ENCODE results near the gene ARF3.

ARF3 gene

GRCh38 chr12:48985901-48986300 is 28.6 kb upstream of the ARF3 start:
- no peak overlapping the region for H4K8ac ChIP-seq (ENCODE audit: low read length)
- H3K4me3 ChIP-seq (ENCODE audit: insufficient read depth in 1 of 2, low read depth in 1 of 2, low read length in 2 of 2) = no peak overlapping the region
- H3K14ac ChIP-seq (ENCODE audit: low read length in 2 of 2) = no peak overlapping the region
- H2BK120ac ChIP-seq (ENCODE audit: low read depth, low read length) = no peak overlapping the region
- peaks cover 8% of the 10 kb centered on the region for H3K4me1 ChIP-seq (ENCODE audit: control insufficient read depth, insufficient read depth, low read depth, low read length)
- H2AK5ac ChIP-seq (ENCODE audit: low read length, severe bottlenecking) = no peak overlapping the region
- H2BK5ac ChIP-seq (ENCODE audit: low read depth, low read length, poor library complexity, severe bottlenecking) = no peak overlapping the region
- no peak overlapping the region for H2BK12ac ChIP-seq (ENCODE audit: low read length in 2 of 2)
- H3K18ac ChIP-seq (ENCODE audit: low read depth in 1 of 2, low read length in 2 of 2) = no peak overlapping the region
- H2BK15ac ChIP-seq (ENCODE audit: low read depth, poor library complexity, severe bottlenecking) = no peak overlapping the region
- WGBS = 59% methylated on average over 2 of the region's 2 CpGs
- no peak overlapping the region for H3K27ac ChIP-seq (ENCODE audit: low read length, poor library complexity, severe bottlenecking)
- H3K9me3 ChIP-seq (ENCODE audit: control insufficient read depth, low read length) = no peaks in the 10 kb centered on the region
- no peak overlapping the region for H4K91ac ChIP-seq (ENCODE audit: low read length)
- H3K23ac ChIP-seq (ENCODE audit: low read length in 2 of 2) = no peak overlapping the region
- no peaks in the 10 kb centered on the region for H3K36me3 ChIP-seq (ENCODE audit: control insufficient read depth in 1 of 2, insufficient read depth in 2 of 2, low read depth in 1 of 2, low read length in 2 of 2)
- H3K4ac ChIP-seq (ENCODE audit: low read depth in 1 of 2, low read length in 2 of 2) = no peak overlapping the region
- no peak overlapping the region for H3K9ac ChIP-seq (ENCODE audit: low read length)
- DNase-seq = no peak
- H3K79me1 ChIP-seq (replicated peaks; ENCODE audit: low read length, poor library complexity, severe bottlenecking) = no peaks in the 10 kb centered on the region
- H2AFZ ChIP-seq (ENCODE audit: low read depth, low read length) = no peak overlapping the region
- peaks cover 94 to 96% of the 10 kb centered on the region in 2 experiments for H3K27me3 ChIP-seq (ENCODE audit: control insufficient read depth in 1 of 2, insufficient read depth in 1 of 2, low read length in 2 of 2)
- no peak overlapping the region for H3K4me2 ChIP-seq (ENCODE audit: low read length, poor library complexity, severe bottlenecking)

DNA sequence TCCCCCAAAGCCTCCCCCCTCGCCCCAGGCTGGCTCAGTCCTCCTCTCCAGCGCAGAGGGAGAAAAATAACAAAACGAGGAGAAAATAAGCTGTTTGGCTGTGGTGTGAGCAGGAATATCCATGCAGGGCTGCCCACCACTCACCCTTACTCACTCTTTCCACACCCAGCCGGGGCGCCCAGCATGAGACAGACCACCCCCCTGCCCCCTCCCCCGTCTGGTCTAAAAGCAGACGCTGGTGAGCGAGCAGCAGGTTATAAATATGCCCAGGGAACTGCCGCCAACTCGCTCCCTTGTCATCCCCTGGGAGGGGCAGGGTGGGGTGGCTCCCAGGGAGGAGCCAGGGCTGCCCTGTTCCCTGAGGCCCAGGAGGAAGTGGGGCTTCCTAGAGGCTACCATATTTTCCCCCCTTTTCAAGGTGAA is 28.2 kb upstream of the ARF3 start:
- Histone ChIP-seq H4K8ac (ENCODE audit: low read length) (no peak overlapping the region), H2BK12ac (ENCODE audit: low read length in 2 of 2) (no peak overlapping the region), H3K4me1 (ENCODE audit: control insufficient read depth, insufficient read depth, low read depth, low read length) (peaks cover 13% of the 10 kb centered on the region), H3K18ac (ENCODE audit: low read depth in 1 of 2, low read length in 2 of 2) (no peak overlapping the region), H2BK15ac (ENCODE audit: low read depth, poor library complexity, severe bottlenecking) (no peak overlapping the region), H3K27me3 (ENCODE audit: control insufficient read depth in 1 of 2, insufficient read depth in 1 of 2, low read length in 2 of 2) (peaks cover 94 to 96% of the 10 kb centered on the region in 2 experiments), H3K36me3 (ENCODE audit: control insufficient read depth in 1 of 2, insufficient read depth in 2 of 2, low read depth in 1 of 2, low read length in 2 of 2) (no peaks in the 10 kb centered on the region), H3K9ac (ENCODE audit: low read length) (no peak overlapping the region), H4K91ac (ENCODE audit: low read length) (no peak overlapping the region), H3K79me1 (replicated peaks; ENCODE audit: low read length, poor library complexity, severe bottlenecking) (no peaks in the 10 kb centered on the region), H3K9me3 (ENCODE audit: control insufficient read depth, low read length) (no peaks in the 10 kb centered on the region), H3K4ac (ENCODE audit: low read depth in 1 of 2, low read length in 2 of 2) (no peak overlapping the region), H2BK120ac (ENCODE audit: low read depth, low read length) (no peak overlapping the region), H3K23ac (ENCODE audit: low read length in 2 of 2) (no peak overlapping the region), H2BK5ac (ENCODE audit: low read depth, low read length, poor library complexity, severe bottlenecking) (no peak overlapping the region), H3K4me2 (ENCODE audit: low read length, poor library complexity, severe bottlenecking) (no peak overlapping the region), H2AFZ (ENCODE audit: low read depth, low read length) (no peak overlapping the region), H3K4me3 (ENCODE audit: insufficient read depth in 1 of 2, low read depth in 1 of 2, low read length in 2 of 2) (no peak overlapping the region), H3K14ac (ENCODE audit: low read length in 2 of 2) (no peak overlapping the region), H3K27ac (ENCODE audit: low read length, poor library complexity, severe bottlenecking) (no peak overlapping the region), H2AK5ac (ENCODE audit: low read length, severe bottlenecking) (no peak overlapping the region)
- DNase-seq = no peak
- WGBS = 7% methylated on average over 7 of the region's 10 CpGs

DNA sequence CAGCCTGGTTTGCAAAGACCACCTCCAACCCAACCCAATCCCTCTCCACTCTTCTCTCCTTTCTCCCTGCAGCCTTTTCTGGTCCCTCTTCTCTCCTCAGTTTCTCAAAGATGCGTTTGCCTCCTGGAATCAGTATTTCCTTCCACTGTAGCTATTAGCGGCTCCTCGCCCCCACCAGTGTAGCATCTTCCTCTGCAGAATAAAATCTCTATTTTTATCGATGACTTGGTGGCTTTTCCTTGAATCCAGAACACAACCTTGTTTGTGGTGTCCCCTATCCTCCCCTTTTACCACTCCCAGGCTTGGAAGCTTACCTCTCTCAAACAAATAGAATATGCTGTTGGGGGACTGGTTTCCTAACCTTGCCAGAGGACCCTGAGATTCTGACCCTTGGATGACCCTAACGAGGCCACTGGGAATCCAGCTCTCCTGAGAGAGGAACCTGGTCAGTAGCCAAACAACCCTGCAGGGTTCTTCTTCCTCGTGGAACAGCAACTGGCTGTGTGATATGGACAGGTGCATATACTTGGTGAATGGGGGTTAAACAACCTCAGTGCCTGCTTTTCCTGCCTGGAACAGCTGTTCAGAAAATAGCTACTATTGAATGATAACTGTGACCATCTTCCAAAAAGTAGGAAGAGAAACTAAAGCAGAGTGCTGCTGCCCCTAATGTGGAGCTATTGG is 25.3 kb upstream of the ARF3 start:
- Histone ChIP-seq H3K36me3 (ENCODE audit: control insufficient read depth in 1 of 2, insufficient read depth in 2 of 2, low read depth in 1 of 2, low read length in 2 of 2) (no peaks in the 10 kb centered on the region), H3K18ac (ENCODE audit: low read depth in 1 of 2, low read length in 2 of 2) (no peak overlapping the region), H2AK5ac (ENCODE audit: low read length, severe bottlenecking) (no peak overlapping the region), H2BK5ac (ENCODE audit: low read depth, low read length, poor library complexity, severe bottlenecking) (no peak overlapping the region), H2BK120ac (ENCODE audit: low read depth, low read length) (no peak overlapping the region), H4K8ac (ENCODE audit: low read length) (no peak overlapping the region), H3K79me1 (replicated peaks; ENCODE audit: low read length, poor library complexity, severe bottlenecking) (no peaks in the 10 kb centered on the region), H3K4me2 (ENCODE audit: low read length, poor library complexity, severe bottlenecking) (no peak overlapping the region), H2BK15ac (ENCODE audit: low read depth, poor library complexity, severe bottlenecking) (no peak overlapping the region), H3K27me3 (ENCODE audit: control insufficient read depth in 1 of 2, insufficient read depth in 1 of 2, low read length in 2 of 2) (peaks cover 95 to 96% of the 10 kb centered on the region in 2 experiments), H3K14ac (ENCODE audit: low read length in 2 of 2) (no peak overlapping the region), H3K27ac (ENCODE audit: low read length, poor library complexity, severe bottlenecking) (no peak overlapping the region), H2BK12ac (ENCODE audit: low read length in 2 of 2) (no peak overlapping the region), H3K23ac (ENCODE audit: low read length in 2 of 2) (no peak overlapping the region), H3K4me1 (ENCODE audit: control insufficient read depth, insufficient read depth, low read depth, low read length) (peaks cover 39% of the 10 kb centered on the region), H3K9me3 (ENCODE audit: control insufficient read depth, low read length) (no peaks in the 10 kb centered on the region), H3K4ac (ENCODE audit: low read depth in 1 of 2, low read length in 2 of 2) (no peak overlapping the region), H3K9ac (ENCODE audit: low read length) (no peak overlapping the region), H2AFZ (ENCODE audit: low read depth, low read length) (no peak overlapping the region), H4K91ac (ENCODE audit: low read length) (no peak overlapping the region), H3K4me3 (ENCODE audit: insufficient read depth in 1 of 2, low read depth in 1 of 2, low read length in 2 of 2) (no peak overlapping the region)
- no peak for DNase-seq
- WGBS = 62% methylated on average over 6 of the region's 6 CpGs

- no peak overlapping the region for H2BK15ac ChIP-seq (ENCODE audit: low read depth, poor library complexity, severe bottlenecking)
- WGBS = 5% methylated on average over 13 of the region's 13 CpGs
- no peak overlapping the region for H3K14ac ChIP-seq (ENCODE audit: low read length in 2 of 2)
- H4K91ac ChIP-seq (ENCODE audit: low read length) = no peak overlapping the region
- H3K9ac ChIP-seq (ENCODE audit: low read length) = no peak overlapping the region
- no peak overlapping the region for H3K4ac ChIP-seq (ENCODE audit: low read depth in 1 of 2, low read length in 2 of 2)
- H2AFZ ChIP-seq (ENCODE audit: low read depth, low read length) = no peak overlapping the region
- no peaks in the 10 kb centered on the region for H3K79me1 ChIP-seq (replicated peaks; ENCODE audit: low read length, poor library complexity, severe bottlenecking)
- H3K18ac ChIP-seq (ENCODE audit: low read depth in 1 of 2, low read length in 2 of 2) = no peak overlapping the region
- no peak overlapping the region for H2BK12ac ChIP-seq (ENCODE audit: low read length in 2 of 2)
- no peaks in the 10 kb centered on the region for H3K9me3 ChIP-seq (ENCODE audit: control insufficient read depth, low read length)
- H3K4me2 ChIP-seq (ENCODE audit: low read length, poor library complexity, severe bottlenecking) = no peak overlapping the region
- no peaks in the 10 kb centered on the region for H3K36me3 ChIP-seq (ENCODE audit: control insufficient read depth in 1 of 2, insufficient read depth in 2 of 2, low read depth in 1 of 2, low read length in 2 of 2)
- peaks cover 39% of the 10 kb centered on the region for H3K4me1 ChIP-seq (ENCODE audit: control insufficient read depth, insufficient read depth, low read depth, low read length)
- H2BK5ac ChIP-seq (ENCODE audit: low read depth, low read length, poor library complexity, severe bottlenecking) = no peak overlapping the region
- H3K27ac ChIP-seq (ENCODE audit: low read length, poor library complexity, severe bottlenecking) = no peak overlapping the region
- no peak for DNase-seq
- H2AK5ac ChIP-seq (ENCODE audit: low read length, severe bottlenecking) = no peak overlapping the region
- no peak overlapping the region for H4K8ac ChIP-seq (ENCODE audit: low read length)
- no peak overlapping the region for H2BK120ac ChIP-seq (ENCODE audit: low read depth, low read length)
- peaks cover 95 to 96% of the 10 kb centered on the region in 2 experiments for H3K27me3 ChIP-seq (ENCODE audit: control insufficient read depth in 1 of 2, insufficient read depth in 1 of 2, low read length in 2 of 2)
- peak overlapping the region in 1 of 2 experiments; percentile 29 for H3K4me3 ChIP-seq (ENCODE audit: insufficient read depth in 1 of 2, low read depth in 1 of 2, low read length in 2 of 2)
- no peak overlapping the region for H3K23ac ChIP-seq (ENCODE audit: low read length in 2 of 2)
These were observed 24.5 kb upstream of the ARF3 start for GRCh38 chr12:48981757-48982157.
